A673 (cell line): ENCODE results near the gene FAM227B. TPM values are rescaled to one million over a fixed set of nuclear protein-coding genes. Genes with fewer than 3 reads are reported as not detected.

Experiments
- BruUV-seq: library from RNA; stranded (reverse); fragments of 400-500 nt; replicated peaks from 2 replicates; lab custom pipeline; 2021; lab: Mats Ljungman, UMichigan
- CTCF ChIA-PET: fragments of 300-600 bp; sonication (Branson Sonifier 250); formaldehyde crosslinking; loops from one replicate; lab custom pipeline; 2022; ENCODE audit warnings: antibody characterized with exemption; lab: Charles Lee
- POLR2A ChIA-PET: fragments of 300-600 bp; sonication (Branson Sonifier 250); formaldehyde crosslinking; loops from one replicate; lab custom pipeline; 2022; ENCODE audit warnings: antibody characterized with exemption; ENCODE audit not compliant: low non-redundant PET; lab: Charles Lee
- DNase-seq: peaks from one replicate; pipeline ENCODE4 v3.0.0-alpha.2; 2015; ENCODE audit warnings: low spot score
- H3K27ac ChIP-seq: fragments of 200-600 bp; sonication (generic); 2 replicates; pipeline ENCODE4 v1.5.1; 2016; ENCODE audit warnings: mixed run types, low read depth, mild to moderate bottlenecking, mixed read lengths, antibody characterized with exemption, low read length; ENCODE audit not compliant: poor library complexity, severe bottlenecking
- H3K27me3 ChIP-seq: fragments of 200-600 bp; sonication (generic); replicated peaks from 2 replicates; pipeline ENCODE4 v1.6.1; 2017; ENCODE audit warnings: mixed run types, low read depth, mild to moderate bottlenecking, mixed read lengths, antibody characterized with exemption, low read length; ENCODE audit not compliant: insufficient read depth, poor library complexity
- H3K36me3 ChIP-seq: fragments of 200-600 bp; sonication (generic); 2 replicates; pipeline ENCODE4 v1.6.1; 2016; ENCODE audit warnings: mixed run types, mild to moderate bottlenecking, mixed read lengths, antibody characterized with exemption, low read length; ENCODE audit not compliant: insufficient read depth, poor library complexity, severe bottlenecking
- H3K4me1 ChIP-seq: fragments of 200-600 bp; sonication (generic); 2 replicates; pipeline ENCODE4 v1.6.1; 2017; ENCODE audit warnings: mixed run types, mild to moderate bottlenecking, mixed read lengths, antibody characterized with exemption, low read length; ENCODE audit not compliant: insufficient read depth, poor library complexity, severe bottlenecking
- H3K4me3 ChIP-seq: fragments of 200-600 bp; sonication (generic); 2 replicates; pipeline ENCODE4 v1.5.1; 2016; ENCODE audit warnings: low read depth, mixed run types, mild to moderate bottlenecking, mixed read lengths, low read length; ENCODE audit not compliant: poor library complexity, severe bottlenecking
- H3K9me3 ChIP-seq: fragments of 200-600 bp; sonication (generic); 2 replicates; pipeline ENCODE4 v1.6.1; 2016; ENCODE audit warnings: mixed run types, low read depth, mild to moderate bottlenecking, mixed read lengths, antibody characterized with exemption, low read length; ENCODE audit not compliant: poor library complexity, severe bottlenecking
- EZH2 ChIP-seq: fragments of 200-600 bp; sonication (generic); IDR thresholded peaks from 2 replicates; pipeline ENCODE4 v1.6.1; 2017; ENCODE audit warnings: borderline replicate concordance, low read depth, mild to moderate bottlenecking, mixed read lengths, antibody characterized with exemption, low read length; ENCODE audit not compliant: poor library complexity, severe bottlenecking
- intact Hi-C: fragments of 100-400 bp; cut with micrococcal nuclease; formaldehyde crosslinking; loops from one replicate; pipeline ENCODE4 v1.10.0; 2022; ENCODE audit not compliant: unreplicated experiment
- total RNA-seq: library from RNA; stranded (reverse); gene quantifications from 2 replicates; pipeline ENCODE4 v1.2.3, GENCODE V29; 2021
- TF ChIP-seq, protein P1 (sequence below): fragments of 300-800, 200-600 bp; sonication (generic); conservative IDR thresholded peaks from 2 replicates; pipeline ENCODE4 v1.5.1; 2017; ENCODE audit warnings: low read depth, mild to moderate bottlenecking, antibody characterized with exemption, low read length, moderate library complexity, mixed read lengths

The FAM227B gene
- total RNA-seq, 1 experiment from 2014 or later: 2.3 TPM

DNA sequence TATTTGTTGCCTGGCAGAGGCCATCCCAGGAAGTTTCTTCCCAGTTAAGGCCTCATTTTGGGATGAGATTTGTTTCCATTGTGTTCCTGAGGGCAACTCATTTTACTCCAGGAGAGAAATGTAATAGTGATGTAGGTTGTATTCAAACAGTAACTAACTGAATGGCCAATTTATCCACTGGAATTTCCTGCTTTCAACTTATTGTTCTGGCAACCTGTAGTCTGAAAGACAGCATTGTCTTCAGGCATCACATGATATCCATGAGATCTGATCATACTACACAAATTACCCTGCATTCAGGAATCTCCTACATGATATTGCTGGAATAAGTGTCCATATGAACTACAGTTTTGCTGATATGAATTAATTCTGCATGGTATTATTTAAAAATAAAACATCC, 277.1 kb downstream of the FAM227B start:
- intact Hi-C loops: no loop called here
- no peaks in the 10 kb centered on the region for H3K4me1 ChIP-seq
- H3K27me3 ChIP-seq: no peaks in the 10 kb centered on the region
- no TSS peak for BruUV-seq
- ChIA-PET POLR2A (interaction anchor here (0.8 kb wide), 1 partner anchor 169 kb away, joined by 3 read pairs; no protein-coding TSS in a partner anchor), CTCF (no interaction called here)
- no peak overlapping the region for H3K4me3 ChIP-seq
- no peak overlapping the region for H3K27ac ChIP-seq
- no peak for TF ChIP-seq EZH2
- TF ChIP-seq, protein P1, sequence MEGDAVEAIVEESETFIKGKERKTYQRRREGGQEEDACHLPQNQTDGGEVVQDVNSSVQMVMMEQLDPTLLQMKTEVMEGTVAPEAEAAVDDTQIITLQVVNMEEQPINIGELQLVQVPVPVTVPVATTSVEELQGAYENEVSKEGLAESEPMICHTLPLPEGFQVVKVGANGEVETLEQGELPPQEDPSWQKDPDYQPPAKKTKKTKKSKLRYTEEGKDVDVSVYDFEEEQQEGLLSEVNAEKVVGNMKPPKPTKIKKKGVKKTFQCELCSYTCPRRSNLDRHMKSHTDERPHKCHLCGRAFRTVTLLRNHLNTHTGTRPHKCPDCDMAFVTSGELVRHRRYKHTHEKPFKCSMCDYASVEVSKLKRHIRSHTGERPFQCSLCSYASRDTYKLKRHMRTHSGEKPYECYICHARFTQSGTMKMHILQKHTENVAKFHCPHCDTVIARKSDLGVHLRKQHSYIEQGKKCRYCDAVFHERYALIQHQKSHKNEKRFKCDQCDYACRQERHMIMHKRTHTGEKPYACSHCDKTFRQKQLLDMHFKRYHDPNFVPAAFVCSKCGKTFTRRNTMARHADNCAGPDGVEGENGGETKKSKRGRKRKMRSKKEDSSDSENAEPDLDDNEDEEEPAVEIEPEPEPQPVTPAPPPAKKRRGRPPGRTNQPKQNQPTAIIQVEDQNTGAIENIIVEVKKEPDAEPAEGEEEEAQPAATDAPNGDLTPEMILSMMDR: no peak
- H3K9me3 ChIP-seq: no peaks in the 10 kb centered on the region
- no peak for DNase-seq
- H3K36me3 ChIP-seq: no peaks in the 10 kb centered on the region

DNA sequence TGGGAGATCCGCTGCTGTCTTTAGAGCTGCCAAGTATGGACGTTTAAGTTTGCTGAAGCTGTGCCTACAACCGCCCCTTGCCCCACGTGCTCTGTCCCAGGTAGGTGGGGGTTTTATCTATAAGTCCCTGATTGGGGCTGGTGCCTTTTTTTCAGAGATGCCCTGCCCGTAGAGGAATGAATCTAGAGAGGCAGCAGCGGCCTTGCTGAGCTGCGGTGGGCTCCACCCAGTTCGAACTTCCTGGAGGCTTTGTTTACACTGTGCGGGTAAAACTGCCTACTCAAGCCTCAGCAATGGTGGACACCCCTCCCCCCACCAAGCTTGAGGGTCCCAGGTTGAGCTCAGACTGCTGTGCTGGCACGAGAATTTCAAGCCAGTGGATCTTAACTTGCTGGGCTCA, 281.0 kb downstream of the FAM227B start:
- H3K9me3 ChIP-seq: no peaks in the 10 kb centered on the region
- ChIA-PET POLR2A (no interaction called here), CTCF (no interaction called here)
- no TSS peak for BruUV-seq
- no peak for DNase-seq
- intact Hi-C loops: no loop called here
- H3K36me3 ChIP-seq: no peaks in the 10 kb centered on the region
- H3K27ac ChIP-seq: no peak overlapping the region
- H3K4me3 ChIP-seq: no peak overlapping the region
- TF ChIP-seq EZH2: no peak
- TF ChIP-seq, protein P1: no peak
- no peaks in the 10 kb centered on the region for H3K4me1 ChIP-seq
- H3K27me3 ChIP-seq: no peaks in the 10 kb centered on the region

DNA sequence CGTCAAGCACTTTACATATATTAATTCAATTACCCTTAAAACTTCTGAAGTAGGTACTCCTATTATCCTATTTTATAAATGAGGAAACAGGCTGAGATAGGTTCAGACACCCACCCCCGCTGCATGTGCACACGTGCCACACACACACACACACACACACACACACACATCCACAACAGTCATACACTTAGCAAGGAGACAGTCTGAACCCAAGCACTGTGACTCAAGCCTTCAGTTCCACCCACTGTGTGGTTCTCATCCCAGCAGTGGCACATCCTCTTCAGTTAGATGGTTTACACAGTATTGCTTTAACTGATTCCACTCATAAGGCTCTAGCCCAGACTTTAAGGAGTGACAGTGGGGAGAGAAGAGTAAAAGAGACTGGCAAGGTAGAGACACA, 288.7 kb downstream of the FAM227B start:
- POLR2A ChIA-PET: interaction anchor here (0.7 kb wide), 1 partner anchor 113 kb away, joined by 4 read pairs; no protein-coding TSS in a partner anchor
- H3K27ac ChIP-seq: no peak overlapping the region
- CTCF ChIA-PET: no interaction called here
- no peaks in the 10 kb centered on the region for H3K36me3 ChIP-seq
- H3K4me3 ChIP-seq: no peak overlapping the region
- no peaks in the 10 kb centered on the region for H3K9me3 ChIP-seq
- H3K4me1 ChIP-seq: no peaks in the 10 kb centered on the region
- no peaks in the 10 kb centered on the region for H3K27me3 ChIP-seq
- no peak for DNase-seq
- intact Hi-C loops: no loop called here
- no TSS peak for BruUV-seq
- TF ChIP-seq, protein P1: no peak
- TF ChIP-seq EZH2: no peak
